GM21423 (cell line): ENCODE measurements around the gene TGDS.
A peak's percentile ranks its signal among the peaks of the same experiment; 100 is the strongest.
"Not testable (repeated sequence)": the region's sequence is repeated elsewhere in the genome, so short reads cannot be mapped to it uniquely, and the experiment has no call there.

Experiments
- ATAC-seq: cut with Tn5 transposase; IDR thresholded peaks from one replicate; pipeline ENCODE4 v1.9.1; 2021; ENCODE audit warnings: mild to moderate bottlenecking, moderate library complexity; ENCODE audit not compliant: unreplicated experiment

TGDS gene

DNA sequence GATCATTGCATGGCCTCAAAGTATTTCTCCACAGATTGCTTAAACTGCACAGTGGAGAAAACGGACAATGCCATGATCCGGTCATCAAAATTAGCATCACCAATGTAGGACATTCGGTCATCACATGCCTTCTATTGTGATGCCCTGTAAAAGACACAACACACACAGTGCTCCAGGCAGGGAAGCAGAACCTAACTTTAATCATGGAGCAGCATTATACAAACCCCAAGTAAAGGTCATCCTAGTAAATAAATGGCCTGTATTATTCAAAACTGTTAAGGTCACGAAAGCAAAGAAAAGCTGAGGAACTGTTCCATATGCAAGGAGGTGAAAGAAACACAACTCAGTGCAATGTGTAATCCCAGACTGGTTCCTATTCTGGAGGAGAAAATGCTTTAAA is 42.2 kb downstream of the TGDS start:
- ATAC-seq = no peak

DNA sequence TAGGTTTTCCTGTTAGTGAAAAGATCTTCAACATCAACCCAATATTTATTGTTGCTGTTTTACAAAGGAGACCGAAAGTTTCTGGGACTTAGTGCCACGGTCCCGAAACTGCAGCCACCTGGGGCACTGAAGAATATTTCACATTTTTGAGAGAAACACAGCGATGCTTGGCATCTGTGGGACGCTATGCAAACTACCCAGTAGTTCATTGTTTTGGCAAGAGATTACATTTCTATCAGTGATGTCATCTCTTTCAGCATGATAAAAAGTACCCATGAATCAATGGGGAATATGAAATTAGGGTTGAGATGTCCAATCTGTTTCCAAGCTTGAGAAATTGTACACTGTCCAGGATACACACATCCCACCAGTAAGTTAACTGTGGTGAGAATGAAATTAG is 43.9 kb downstream of the TGDS start:
- ATAC-seq = no peak

DNA sequence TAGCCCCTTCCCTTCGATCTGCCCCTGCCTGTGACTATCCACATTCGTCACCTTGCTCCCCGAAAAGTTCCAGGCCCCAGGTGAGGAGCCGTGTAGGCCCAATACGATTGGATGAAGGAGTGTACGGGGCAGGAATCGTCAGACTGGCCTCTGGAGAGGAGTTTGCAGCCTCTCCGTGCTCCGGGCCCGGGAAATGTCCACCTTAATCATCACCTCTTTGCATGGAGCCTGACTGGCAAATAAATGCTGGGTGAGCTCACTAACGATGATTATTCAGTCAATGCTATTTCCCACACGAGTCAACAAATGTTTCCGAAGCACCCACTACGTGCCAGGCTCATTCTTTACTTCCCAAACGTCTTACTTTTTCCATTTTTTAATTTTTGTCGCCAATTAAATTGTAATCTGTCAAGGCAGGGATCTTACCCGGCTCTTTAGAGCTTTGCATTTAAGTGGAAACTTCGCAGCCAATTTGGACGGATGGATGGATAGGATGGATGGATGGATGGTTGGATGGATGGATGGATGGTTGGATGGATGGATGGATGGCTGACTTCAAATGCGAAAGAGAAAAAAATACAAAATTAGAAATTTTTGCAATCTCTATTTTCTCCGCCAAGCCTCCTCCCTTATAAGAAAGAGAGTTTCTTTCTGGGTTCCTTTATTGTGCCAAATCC is 45.8 kb downstream of the TGDS start:
- ATAC-seq = peak; percentile 8

DNA sequence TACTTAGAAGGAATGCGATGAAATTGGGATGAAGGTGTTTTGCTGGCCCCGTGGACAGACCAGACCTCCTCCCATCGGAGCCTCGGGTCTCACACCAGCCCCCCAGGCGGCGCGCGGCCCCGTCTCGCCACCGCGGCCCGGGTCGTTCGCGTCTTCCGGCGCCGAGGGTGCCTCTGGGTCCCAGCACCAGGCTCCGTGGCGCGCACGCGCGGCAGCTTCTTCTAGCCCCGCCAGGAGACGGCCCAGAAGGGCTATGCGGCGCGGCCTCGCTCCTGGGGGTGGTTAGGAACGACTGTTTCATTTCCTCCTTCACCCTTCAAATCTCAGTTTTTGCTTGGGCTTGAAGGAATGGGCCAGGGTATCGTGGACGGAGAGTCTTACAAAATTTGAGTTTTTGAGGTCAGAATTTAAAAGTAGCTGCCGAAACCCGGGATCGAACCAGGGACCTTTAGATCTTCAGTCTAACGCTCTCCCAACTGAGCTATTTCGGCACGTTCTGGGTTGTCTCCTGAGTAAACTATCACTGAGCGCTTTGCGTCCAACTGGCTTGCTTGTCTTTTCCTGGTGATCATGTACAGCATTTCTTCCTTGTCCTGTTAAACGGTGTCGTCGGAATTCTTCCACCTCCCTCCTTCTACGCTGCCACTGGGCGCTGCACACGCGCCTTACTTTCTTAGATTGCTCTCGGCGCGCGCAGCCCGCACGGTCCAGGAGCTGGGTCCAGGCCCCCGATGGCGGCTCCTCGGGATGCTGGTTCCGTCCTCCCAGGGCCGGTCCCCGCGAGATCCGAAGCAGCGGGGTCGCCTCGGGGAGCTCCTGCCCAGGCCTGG is 46.5 kb downstream of the TGDS start:
- peak; percentile 88 for ATAC-seq

DNA sequence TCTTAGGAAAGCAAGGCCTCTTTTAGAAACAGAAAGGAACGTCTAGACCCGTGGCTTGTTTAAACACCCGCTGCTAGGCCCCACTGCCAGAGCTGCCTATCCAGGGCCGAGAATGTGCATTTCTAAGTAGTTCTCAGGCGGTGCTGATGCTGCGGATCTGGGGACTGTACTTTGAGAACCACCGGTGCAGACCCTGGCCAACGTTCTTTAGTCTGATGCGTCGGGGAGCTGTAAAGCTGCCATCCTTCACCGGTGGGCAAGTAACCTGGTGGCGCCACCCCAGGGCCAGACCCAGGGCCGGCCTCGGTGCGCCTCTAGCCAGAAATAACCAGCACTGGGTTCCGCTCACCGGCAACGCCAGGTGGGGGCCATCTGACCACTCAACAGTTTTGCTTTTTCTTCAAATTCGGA is 47.1 kb downstream of the TGDS start:
- ATAC-seq = peak; percentile 55

DNA sequence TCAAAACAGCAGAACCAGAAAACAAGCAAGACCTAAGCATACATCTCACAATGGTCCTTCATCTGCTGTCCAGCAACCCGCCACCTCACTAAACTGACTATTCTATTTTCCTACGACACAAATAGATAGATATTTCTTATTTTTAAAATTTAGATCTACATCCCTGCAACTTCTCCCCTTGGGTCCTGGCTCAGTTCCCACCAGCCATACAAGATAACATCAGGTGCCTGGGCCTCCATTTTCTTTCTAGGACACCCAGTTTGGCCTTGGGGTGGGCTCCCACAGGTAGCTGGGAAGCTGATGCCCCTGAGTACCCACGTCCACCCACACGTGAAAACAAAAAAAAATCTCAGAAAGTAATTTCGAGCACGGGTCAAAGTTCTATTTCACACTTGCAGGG is 47.6 kb downstream of the TGDS start:
- no peak for ATAC-seq

DNA sequence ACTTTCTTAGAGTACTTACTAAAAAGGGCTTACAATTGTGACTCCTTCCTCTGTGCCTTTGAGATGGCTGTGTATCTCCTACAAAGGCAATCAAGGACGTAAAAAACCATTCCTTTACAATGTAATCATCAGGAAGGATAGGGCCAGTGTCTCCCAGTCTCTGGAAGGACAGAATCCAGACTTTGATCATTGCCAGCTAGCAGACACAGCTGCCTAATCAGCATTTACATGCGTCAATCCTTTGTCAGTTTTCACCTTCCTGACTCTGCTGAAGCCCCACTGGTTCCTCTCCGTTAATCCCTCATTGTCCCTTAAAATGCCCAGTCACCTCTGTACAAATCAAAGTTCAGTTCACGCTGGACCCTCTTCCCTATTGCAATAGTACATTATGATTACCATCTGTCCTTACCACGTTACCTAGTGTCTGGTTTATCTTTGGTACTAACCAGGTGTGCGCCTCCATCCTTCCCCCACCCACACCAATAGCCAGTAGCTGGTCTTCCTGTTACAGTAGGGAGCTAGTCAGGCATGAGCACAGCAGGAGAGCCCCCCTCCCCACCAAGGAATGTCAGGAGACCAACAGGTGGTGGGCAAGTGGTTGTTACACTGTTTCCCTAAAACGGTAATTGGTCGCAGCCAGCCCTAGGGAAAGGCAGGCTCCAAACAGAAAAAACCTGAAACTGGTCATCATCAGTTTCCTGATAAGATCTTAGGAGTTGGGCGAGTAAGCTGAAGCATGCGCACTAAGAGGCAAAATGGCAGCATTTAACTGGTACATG is 49.7 kb downstream of the TGDS start:
- no peak for ATAC-seq

DNA sequence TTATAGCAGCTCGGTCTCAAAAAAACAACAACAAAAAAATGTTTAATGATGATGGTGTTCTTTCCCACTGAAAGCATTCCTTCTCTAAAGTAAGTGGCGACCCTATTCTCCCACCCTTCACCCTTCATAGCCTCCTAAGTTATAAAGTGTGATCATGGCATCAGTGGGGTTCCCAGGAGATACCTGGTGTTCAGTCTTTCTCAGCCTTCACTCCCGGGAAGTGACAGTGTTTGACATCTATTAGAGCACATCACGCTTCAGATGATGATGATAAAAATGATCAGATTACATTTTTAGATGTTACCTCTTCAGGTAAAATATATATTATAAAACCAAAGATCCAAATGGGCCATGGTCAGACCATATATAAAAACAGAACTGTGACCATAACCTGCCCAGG is 51.0 kb downstream of the TGDS start:
- ATAC-seq = no peak

DNA sequence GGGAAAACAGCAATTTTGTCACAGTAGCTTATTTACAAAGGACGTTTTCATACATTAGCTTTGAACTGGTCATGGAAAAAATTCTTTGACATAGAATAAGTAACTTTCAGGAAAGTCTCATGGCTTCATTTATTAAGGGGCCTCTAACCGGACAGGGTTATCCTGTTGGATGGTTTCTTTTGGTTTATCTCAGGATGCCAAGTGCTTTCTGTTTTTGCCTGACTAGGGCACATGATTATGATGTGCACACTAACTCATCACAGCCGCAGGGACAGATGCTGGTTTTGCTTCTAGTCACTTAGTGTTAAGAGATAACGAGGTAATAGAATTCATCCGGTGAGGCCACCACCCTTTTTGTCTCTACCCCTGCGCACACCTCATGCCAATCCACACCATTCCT is 53.0 kb downstream of the TGDS start:
- no peak for ATAC-seq

DNA sequence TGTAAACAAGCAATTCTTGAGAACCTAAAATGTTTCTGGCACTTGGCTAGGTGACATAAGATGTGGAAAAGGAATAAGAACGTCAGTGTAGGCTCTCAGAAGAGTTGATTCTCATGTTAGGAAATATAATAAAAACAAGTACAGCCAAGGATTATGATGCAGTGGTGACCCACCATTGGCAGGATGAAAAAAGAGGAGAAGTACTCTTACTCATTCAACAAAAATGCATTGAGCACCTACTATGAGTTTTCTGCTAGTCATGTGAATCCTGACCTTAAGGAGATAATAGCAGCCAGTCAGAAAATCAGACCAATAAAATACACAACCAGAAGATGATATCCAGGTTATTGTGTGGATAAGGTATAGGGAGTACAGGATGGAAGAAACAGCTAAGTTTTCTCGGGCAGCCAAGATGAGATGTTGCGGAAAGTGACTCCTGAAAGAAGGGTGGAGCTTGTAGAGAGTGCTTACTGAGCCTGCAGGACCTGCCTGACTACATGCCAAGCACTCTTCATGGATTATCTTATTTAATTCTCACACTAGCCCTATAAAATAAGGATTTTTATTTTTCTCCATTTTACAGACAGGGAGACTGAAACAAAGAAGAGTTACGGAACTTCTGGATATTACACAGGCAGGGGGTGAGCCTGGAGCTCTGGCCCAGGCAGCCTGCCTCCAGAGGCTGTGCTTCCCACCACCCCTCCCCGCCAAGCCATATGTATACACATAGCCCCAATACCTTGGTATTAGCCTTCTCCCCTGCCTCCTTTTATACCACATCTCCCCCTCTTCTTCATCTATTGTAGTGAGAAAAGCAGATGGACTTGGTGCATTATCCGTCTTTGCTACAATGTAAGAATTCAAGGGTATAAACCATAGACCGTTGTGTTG is 58.0 kb downstream of the TGDS start:
- no peak for ATAC-seq

DNA sequence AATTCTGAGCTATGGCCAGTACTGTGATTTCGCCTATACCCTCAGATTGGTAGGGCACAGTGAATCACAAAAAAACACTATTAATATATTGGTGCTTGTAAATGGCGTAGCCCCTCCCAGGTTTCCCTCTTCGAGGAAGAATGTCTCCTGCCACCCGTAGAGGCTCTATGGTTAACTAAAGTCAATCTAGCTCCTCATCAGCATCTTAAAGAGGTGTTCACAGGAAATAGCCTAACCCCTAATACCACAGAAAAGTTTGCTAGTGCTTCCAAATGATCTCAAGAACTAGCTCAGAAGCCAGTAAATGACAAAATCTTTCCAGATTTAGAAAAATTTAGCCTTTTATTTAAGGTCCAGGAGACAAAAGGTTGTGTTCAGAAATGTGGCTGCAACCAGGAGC is 60.2 kb downstream of the TGDS start:
- ATAC-seq = no peak

DNA sequence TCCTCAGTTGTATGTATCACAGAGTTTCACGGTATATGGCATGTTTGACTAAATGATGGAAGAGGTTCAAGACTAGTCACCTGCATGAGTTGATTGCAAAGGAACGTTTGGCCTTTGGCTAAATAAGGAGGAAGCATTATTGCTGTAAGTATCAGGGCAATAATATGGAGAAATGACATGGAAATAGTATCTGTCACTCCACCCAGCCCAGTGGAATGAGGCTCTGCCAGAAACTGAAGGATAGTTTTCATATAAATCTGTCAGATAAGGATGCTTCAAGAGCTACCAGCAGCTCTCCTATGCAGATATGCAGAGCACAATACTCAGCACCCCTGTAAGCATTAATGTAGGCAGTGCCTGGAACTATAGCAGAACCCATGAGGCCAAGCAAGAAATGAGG is 60.7 kb downstream of the TGDS start:
- ATAC-seq = no peak

DNA sequence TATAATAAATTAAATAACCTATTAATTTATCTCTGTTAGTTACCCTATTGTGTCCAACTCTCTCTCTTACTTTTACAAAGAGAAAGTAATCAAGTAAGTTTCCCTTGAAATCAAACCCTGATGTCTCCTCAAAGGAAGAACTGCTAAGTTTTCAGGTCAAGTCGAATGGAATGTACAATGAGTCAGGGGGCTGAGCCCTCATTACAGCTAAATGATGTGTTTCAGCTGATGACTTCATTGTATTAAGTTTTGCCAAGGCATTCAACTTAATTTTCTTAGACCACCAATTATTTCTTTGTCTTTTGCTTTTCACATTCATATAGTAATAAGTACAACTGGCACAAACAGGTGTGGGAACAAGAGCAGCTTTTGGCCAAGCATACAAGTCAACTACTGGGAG is 61.8 kb downstream of the TGDS start:
- ATAC-seq = no peak

DNA sequence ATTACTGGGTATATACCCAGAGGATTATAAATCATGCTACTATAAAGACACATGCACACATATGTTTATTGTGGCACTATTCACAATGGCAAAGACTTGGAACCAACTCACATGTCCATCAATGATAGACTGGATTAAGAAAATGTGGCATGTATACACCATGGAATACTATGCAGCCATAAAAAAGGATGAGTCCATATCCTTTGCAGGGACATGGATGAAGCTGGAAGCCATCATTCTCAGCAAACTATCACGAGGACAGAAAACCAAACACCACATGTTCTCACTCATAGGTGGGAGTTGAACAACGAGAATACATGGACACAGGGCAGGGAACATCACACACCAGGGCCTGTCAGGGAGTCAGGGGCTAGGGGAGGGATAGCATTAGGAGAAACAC is 63.7 kb downstream of the TGDS start:
- not testable (repeated sequence) for ATAC-seq

DNA sequence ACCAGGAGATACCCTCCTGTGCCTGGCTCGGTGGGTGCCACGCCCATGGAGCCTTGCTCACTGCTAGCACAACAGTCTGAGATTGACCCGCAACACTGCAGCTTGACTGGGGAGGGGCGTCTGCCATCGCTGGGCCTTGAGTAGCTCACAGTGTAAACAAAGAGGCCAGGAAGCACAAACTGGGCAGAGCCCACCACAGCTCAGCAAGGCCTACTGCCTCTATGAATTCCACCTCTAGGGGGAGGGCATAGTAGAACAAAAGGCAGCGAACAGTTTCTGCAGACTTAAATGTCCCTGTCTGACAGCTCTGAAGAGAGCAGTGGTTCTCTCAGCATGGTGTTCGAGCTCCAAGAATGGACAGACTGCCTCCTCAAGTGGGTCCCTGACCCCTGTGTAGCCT is 69.0 kb downstream of the TGDS start:
- ATAC-seq = not testable (repeated sequence)

DNA sequence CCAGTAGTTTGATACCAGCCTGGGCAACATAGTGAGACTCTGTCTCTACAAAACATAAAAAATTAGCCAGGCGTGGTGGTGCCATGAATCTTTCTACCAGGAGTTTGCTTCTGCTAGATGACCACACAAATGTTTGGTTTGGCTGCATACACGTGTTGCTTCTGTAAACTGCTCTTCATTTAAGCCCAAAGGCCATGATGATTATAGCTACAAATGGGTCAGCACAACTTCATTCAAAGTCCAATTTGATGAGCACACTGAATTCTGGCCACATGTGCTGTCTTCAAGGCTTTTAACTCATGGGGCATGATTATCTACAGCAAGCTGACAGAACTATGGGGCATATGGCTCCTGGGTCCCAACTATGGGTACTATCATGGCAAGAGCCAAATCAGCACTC is 70.2 kb downstream of the TGDS start:
- ATAC-seq = no peak

DNA sequence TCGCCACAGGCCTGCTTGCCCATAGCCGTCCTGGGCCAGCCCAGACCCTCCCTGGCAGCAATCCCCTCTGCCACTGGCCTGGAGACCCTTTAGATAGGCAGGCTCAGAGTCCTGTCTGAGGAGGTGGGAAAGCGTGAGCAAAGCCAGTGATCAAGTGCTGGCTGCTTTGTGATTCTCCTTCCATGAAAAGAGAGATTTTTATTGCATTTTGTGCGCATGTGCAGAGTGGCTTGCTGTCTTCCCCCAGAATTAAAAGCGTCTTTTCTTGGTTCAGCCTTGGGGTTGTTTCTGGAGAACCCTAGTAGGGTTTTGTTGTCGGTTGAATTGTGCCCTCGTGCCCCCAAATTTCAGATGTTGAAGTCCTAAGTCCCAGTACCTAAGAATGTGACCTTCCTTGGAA is 71.5 kb downstream of the TGDS start:
- no peak for ATAC-seq
